Tibial nerve (tissue), 4 donors: ENCODE results near the gene HTR7. TPM values are rescaled to one million over a fixed set of nuclear protein-coding genes. Genes with fewer than 3 reads are reported as not detected.

Experiments used
- DNase-seq, 2 donors: peaks; one replicate each; pipeline ENCODE4 v3.0.0-alpha.2; 2019; ENCODE audit warnings: low spot score in 2 of 2
- H3K27ac ChIP-seq, 4 donors: fragments of 200-600 bp; sonication (generic) in 3 of 4; one replicate each; pipeline ENCODE4 v1.5.1; 2017 to 2019; ENCODE audit warnings: mild to moderate bottlenecking in 1 of 4
- H3K27me3 ChIP-seq, 2 donors: fragments of 200-600 bp; sonication (generic) in 1 of 2; one replicate each; pipeline versions ENCODE4 v1.5.1 to v1.6.0; 2017 to 2019
- H3K36me3 ChIP-seq, 3 donors: fragments of 200-600 bp; sonication (generic); one replicate each; pipeline ENCODE4 v1.5.1; 2018 to 2019
- H3K4me1 ChIP-seq, 4 donors: fragments of 200-600 bp; sonication (generic) in 3 of 4; one replicate each; pipeline ENCODE4 v1.5.1; 2017 to 2019
- H3K4me3 ChIP-seq, 4 donors: fragments of 200-600 bp; sonication (generic) in 3 of 4; one replicate each; pipeline ENCODE4 v1.5.1; 2017 to 2019; ENCODE audit warnings: mild to moderate bottlenecking in 1 of 4, moderate library complexity in 1 of 4
- H3K9me3 ChIP-seq, 4 donors: fragments of 200-600 bp; sonication (generic) in 3 of 4; one replicate each; pipeline ENCODE4 v1.5.1; 2017 to 2019
- EP300 ChIP-seq, 2 donors: sonication (generic); formaldehyde crosslinking; IDR thresholded peaks; one replicate each; pipeline ENCODE4 v1.6.1; 2017; ENCODE audit warnings: antibody characterized with exemption in 2 of 2, mild to moderate bottlenecking in 1 of 2
- POLR2A ChIP-seq, 2 donors: fragments of 450-650 bp; IDR thresholded peaks; one replicate each; pipeline ENCODE4 v1.6.1; 2017; ENCODE audit warnings: antibody characterized with exemption in 2 of 2, mild to moderate bottlenecking in 2 of 2, moderate library complexity in 2 of 2
- WGBS, 2 donors: methylation state at CpG; one replicate each; pipeline ENCODE4 v1.1.5; 2018; 5-methylcytosine and 5-hydroxymethylcytosine counted together
- total RNA-seq, 4 donors: library from RNA; depleted of rRNA; stranded (reverse); fragments of >200 nt; gene quantifications; one replicate each; pipeline ENCODE4 v1.1.0, GENCODE V29; 2016
- TF ChIP-seq, protein P1 (sequence below), 5 experiments: fragments of 200-600 bp in 3 of 5; fragments of 450-650 bp in 2 of 5; sonication (generic) in 3 of 5; IDR thresholded peaks; one replicate each; pipeline ENCODE4 v1.5.1; 2016 to 2019; ENCODE audit warnings: antibody characterized with exemption in 5 of 5, mild to moderate bottlenecking in 3 of 5, moderate library complexity in 2 of 5

The HTR7 gene
- total RNA-seq, 4 donors from 2014 or later, result 0.20 to 1.2 (median 0.43) TPM

DNA sequence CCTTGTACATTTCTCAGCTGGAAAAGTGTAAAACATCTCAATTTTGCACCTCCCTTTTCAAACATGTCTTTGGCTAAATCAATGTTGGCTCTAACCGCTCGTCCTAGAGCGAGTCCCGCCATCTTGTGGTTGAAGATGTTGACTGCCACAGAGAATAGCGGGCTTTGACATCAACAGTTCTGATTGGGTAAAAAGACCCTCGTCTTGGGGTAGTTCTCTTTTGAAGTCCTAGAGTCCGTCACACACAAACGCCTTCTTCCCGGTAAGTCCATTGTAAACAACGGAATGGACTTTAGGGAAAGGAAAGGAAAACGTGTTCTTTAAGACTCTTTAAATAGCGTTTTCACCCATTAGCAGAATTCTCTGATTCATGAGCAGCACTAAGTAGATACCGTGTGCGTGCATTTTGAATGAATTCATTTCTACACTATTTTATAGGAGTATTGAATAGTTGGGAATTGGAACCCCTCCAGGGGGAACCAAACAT, 13.5 kb upstream of the HTR7 start:
- peak overlapping the region; percentile 32 to 89 (median 77) for H3K27ac ChIP-seq
- 1 to 2% methylated on average over 14 of the region's 14 CpGs for WGBS, 2 donors
- peaks cover 0 to 4% (median 1%) of the 10 kb centered on the region in 4 donors for H3K9me3 ChIP-seq
- DNase-seq, result peak in 1 of 2 donors; percentile 41
- TF ChIP-seq, protein P1, sequence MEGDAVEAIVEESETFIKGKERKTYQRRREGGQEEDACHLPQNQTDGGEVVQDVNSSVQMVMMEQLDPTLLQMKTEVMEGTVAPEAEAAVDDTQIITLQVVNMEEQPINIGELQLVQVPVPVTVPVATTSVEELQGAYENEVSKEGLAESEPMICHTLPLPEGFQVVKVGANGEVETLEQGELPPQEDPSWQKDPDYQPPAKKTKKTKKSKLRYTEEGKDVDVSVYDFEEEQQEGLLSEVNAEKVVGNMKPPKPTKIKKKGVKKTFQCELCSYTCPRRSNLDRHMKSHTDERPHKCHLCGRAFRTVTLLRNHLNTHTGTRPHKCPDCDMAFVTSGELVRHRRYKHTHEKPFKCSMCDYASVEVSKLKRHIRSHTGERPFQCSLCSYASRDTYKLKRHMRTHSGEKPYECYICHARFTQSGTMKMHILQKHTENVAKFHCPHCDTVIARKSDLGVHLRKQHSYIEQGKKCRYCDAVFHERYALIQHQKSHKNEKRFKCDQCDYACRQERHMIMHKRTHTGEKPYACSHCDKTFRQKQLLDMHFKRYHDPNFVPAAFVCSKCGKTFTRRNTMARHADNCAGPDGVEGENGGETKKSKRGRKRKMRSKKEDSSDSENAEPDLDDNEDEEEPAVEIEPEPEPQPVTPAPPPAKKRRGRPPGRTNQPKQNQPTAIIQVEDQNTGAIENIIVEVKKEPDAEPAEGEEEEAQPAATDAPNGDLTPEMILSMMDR (IDR thresholded peaks at IDR 0.05), result peak in 4 of 5 experiments; percentile 11 to 45 (median 34)
- TF ChIP-seq EP300 (IDR thresholded peaks at IDR 0.05), result no peak
- H3K36me3 ChIP-seq, result peaks cover 0 to 10% (median 4%) of the 10 kb centered on the region in 3 donors
- peaks cover 0 to 30% (median 12%) of the 10 kb centered on the region in 4 donors for H3K4me1 ChIP-seq
- H3K27me3 ChIP-seq, result no peaks in the 10 kb centered on the region
- peak overlapping the region; percentile 65 to 90 (median 84) for H3K4me3 ChIP-seq

DNA sequence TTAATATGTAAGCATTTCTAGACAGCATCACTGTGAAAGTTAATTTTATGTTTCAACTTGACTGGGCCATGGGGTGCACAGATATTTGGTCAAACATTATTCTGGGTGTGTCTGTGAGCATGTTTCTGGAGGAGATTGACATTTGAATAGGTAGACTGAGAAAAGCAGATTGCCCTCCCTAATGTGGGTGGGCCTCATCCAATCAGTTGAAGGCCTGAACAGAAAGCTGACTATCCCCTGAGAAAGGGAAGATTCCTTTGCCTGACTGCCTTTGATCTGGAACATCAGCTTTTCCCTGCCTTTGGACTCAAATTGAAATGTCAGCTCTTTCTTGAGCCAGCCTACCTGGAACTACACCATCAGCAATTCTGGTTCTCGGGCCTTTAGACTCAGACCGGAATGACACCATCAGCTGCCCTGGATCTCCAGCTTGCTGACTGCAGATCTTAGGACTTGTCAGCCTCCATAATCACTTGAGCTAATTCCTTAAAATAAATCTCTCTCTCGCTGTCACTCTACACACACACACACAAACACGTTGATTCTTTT, 8.3 kb upstream of the HTR7 start:
- peaks cover 0 to 3% (median 0%) of the 10 kb centered on the region in 4 donors for H3K4me1 ChIP-seq
- H3K4me3 ChIP-seq, result no peak overlapping the region
- 87 to 89% methylated on average over 4 of the region's 4 CpGs for WGBS, 2 donors
- no peak for TF ChIP-seq POLR2A (IDR thresholded peaks at IDR 0.05)
- TF ChIP-seq EP300 (IDR thresholded peaks at IDR 0.05), result no peak
- TF ChIP-seq, protein P1 (IDR thresholded peaks at IDR 0.05), result no peak
- DNase-seq, result no peak
- H3K9me3 ChIP-seq, result peaks cover 0 to 4% (median 1%) of the 10 kb centered on the region in 4 donors
- H3K27ac ChIP-seq, result no peak overlapping the region
- no peaks in the 10 kb centered on the region for H3K27me3 ChIP-seq
- H3K36me3 ChIP-seq, result no peaks in the 10 kb centered on the region

DNA sequence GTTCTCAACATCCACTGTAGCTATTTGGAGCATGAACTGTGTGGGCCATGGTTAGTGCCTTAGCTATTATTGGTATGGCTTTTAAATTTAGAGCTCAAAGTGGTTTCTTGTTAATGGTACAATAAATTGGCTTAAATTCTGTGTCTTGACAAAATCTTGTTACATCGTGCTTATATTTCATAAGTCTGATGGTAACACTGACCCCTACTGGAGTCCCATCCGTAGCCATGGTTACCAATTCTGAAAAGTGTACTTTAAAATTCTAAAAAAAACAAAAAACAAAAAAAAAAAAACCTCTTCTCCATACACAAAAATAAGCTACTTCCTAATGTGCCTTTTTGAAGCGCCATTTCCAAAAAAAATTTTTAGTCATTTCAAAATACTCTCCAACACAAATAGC, 7.6 kb upstream of the HTR7 start:
- WGBS, 2 donors, result 25 to 26% methylated on average over 3 of the region's 3 CpGs
- Histone ChIP-seq H3K36me3 (no peaks in the 10 kb centered on the region), H3K4me3 (no peak overlapping the region), H3K4me1 (no peaks in the 10 kb centered on the region), H3K27me3 (no peaks in the 10 kb centered on the region), H3K27ac (no peak overlapping the region), H3K9me3 (peaks cover 0 to 4% (median 1%) of the 10 kb centered on the region in 4 donors)
- DNase-seq, result no peak
- TF ChIP-seq EP300 (IDR thresholded peaks at IDR 0.05), result no peak
- TF ChIP-seq, protein P1 (IDR thresholded peaks at IDR 0.05), result peak in 3 of 5 experiments; percentile 16 to 37 (median 25)

DNA sequence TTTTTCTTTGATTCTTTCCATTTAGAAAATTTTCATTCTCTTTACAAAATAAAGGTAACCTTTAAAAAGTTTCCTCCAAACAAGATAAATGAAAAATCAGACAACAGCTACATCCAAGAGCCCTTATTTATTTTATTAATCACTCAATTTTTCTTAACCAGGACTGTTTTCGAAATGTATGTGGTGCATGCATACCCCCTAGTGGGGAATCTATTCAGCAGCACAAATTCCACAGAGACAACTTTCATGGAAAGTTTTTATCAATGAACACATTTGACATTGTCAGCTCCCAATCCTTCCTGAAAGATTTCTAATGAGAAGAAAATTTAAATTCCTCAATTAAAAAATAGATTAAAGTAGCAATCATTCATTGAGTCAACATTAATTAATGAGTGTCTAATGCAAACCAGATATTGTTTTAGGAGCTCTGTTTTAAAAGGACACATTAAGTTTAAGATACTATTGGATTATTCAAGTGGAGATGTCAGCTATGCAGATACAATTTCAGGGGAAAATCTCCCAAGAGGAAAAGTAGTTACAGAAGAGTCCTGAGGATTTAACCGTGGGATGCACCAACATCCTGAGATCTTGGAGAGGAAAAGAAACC, 5.2 kb upstream of the HTR7 start:
- H3K9me3 ChIP-seq, result no peaks in the 10 kb centered on the region
- H3K36me3 ChIP-seq, result no peaks in the 10 kb centered on the region
- peaks cover 0 to 12% (median 0%) of the 10 kb centered on the region in 4 donors for H3K4me1 ChIP-seq
- H3K27me3 ChIP-seq, result no peaks in the 10 kb centered on the region
- 25 to 35% methylated on average over 2 of the region's 2 CpGs for WGBS, 2 donors
- no peak for DNase-seq
- H3K27ac ChIP-seq, result no peak overlapping the region
- no peak overlapping the region for H3K4me3 ChIP-seq
- TF ChIP-seq EP300 (IDR thresholded peaks at IDR 0.05), result no peak
- TF ChIP-seq, protein P1 (IDR thresholded peaks at IDR 0.05), result peak; percentile 40 to 54 (median 50)
- no peak for TF ChIP-seq POLR2A (IDR thresholded peaks at IDR 0.05)

DNA sequence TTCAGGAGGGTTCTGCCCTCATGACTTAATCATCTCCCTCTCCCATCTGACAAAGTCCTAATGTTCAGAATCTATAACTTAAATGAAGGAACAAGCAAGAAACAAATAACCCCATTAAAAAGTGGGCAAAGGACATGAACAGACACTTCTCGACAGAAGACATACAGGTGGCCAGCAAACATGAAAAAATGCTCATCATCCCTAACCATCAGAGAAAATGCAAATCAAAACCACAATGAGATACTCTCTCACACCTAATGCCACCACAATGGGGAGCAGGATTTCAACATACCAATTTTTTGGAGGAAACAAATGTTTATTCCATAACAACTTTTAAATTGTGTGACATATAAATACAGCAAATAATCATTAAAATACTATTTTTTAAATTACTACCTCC, 3.0 kb upstream of the HTR7 start:
- WGBS, 2 donors, result 85 to 95% methylated on average over 1 of the region's 1 CpG
- Histone ChIP-seq H3K4me1 (peaks cover 0 to 22% (median 2%) of the 10 kb centered on the region in 4 donors), H3K36me3 (no peaks in the 10 kb centered on the region), H3K9me3 (no peaks in the 10 kb centered on the region), H3K27me3 (peaks cover 0 to 14% of the 10 kb centered on the region in 2 donors), H3K27ac (no peak overlapping the region), H3K4me3 (no peak overlapping the region)
- DNase-seq, result no peak
- no peak for TF ChIP-seq EP300 (IDR thresholded peaks at IDR 0.05)
- TF ChIP-seq, protein P1 (IDR thresholded peaks at IDR 0.05), result no peak
- no peak for TF ChIP-seq POLR2A (IDR thresholded peaks at IDR 0.05)
